IPS DF 4.7 (cell line): ENCODE measurements around the gene LHFPL3.
A peak's percentile ranks its signal among the peaks of the same experiment; 100 is the strongest.

Source experiments
- DNase-seq: peaks from one replicate; pipeline ENCODE4 v3.0.0-alpha.2; 2013; ENCODE audit warnings: low spot score; ENCODE audit errors: extremely low read depth

The LHFPL3 gene

GRCh38 chr7:104841798-104842197 lies 513.4 kb downstream of the LHFPL3 start:
- DNase-seq, result no peak

GRCh38 chr7:104843198-104843597 lies 514.8 kb downstream of the LHFPL3 start:
- DNase-seq, result no peak

- no peak for DNase-seq
These were observed 517.2 kb downstream of the LHFPL3 start for GRCh38 chr7:104845557-104845956.

- no peak for DNase-seq
These were observed 518.3 kb downstream of the LHFPL3 start for GRCh38 chr7:104846731-104847130.

- DNase-seq, result peak; percentile 51
These were observed 520.0 kb downstream of the LHFPL3 start for GRCh38 chr7:104848138-104848990.

- DNase-seq, result no peak
These were observed 522.0 kb downstream of the LHFPL3 start for GRCh38 chr7:104850374-104850773.

GRCh38 chr7:104851268-104851667 lies 522.9 kb downstream of the LHFPL3 start:
- no peak for DNase-seq

- DNase-seq, result no peak
These were observed 524.0 kb downstream of the LHFPL3 start for GRCh38 chr7:104852386-104852785.

GRCh38 chr7:104855861-104856260 lies 527.5 kb downstream of the LHFPL3 start:
- no peak for DNase-seq

GRCh38 chr7:104857458-104858425 lies 529.3 kb downstream of the LHFPL3 start:
- no peak for DNase-seq

- no peak for DNase-seq
These were observed 531.5 kb downstream of the LHFPL3 start for GRCh38 chr7:104859754-104860426.

- DNase-seq, result no peak
These were observed 533.5 kb downstream of the LHFPL3 start for GRCh38 chr7:104861729-104862390.

- DNase-seq, result no peak
These were observed 534.3 kb downstream of the LHFPL3 start for GRCh38 chr7:104862719-104863118.

- no peak for DNase-seq
These were observed 545.0 kb downstream of the LHFPL3 start for GRCh38 chr7:104873401-104873800.

GRCh38 chr7:104878577-104878976 lies 550.2 kb downstream of the LHFPL3 start:
- DNase-seq, result no peak

- DNase-seq, result no peak
These were observed 554.9 kb downstream of the LHFPL3 start for GRCh38 chr7:104883248-104883717.

- DNase-seq, result peak; percentile 74
These were observed 555.5 kb downstream of the LHFPL3 start for GRCh38 chr7:104883718-104884452.

- DNase-seq, result no peak
These were observed 558.2 kb downstream of the LHFPL3 start for GRCh38 chr7:104886651-104887050.

- DNase-seq, result no peak
These were observed 561.8 kb downstream of the LHFPL3 start for GRCh38 chr7:104890216-104890615.

- DNase-seq, result no peak
These were observed 563.5 kb downstream of the LHFPL3 start for GRCh38 chr7:104891949-104892348.
